CD4-positive, CD25-positive, alpha-beta regulatory T cell (primary cell): ENCODE data around the gene FAM117A. TPM values are rescaled to one million over a fixed set of nuclear protein-coding genes. Genes with fewer than 3 reads are reported as not detected.

Source experiments
- ATAC-seq, 2 donors: fragments of 150-1000 bp; cut with Tn5 transposase; one replicate each; pipeline ENCODE4 v1.10.0; 2021; ENCODE audit warnings: low read depth in 2 of 2, moderate number of reproducible peaks in 2 of 2, moderate library complexity in 1 of 2
- DNase-seq, 3 donors: peaks; one replicate each; pipeline versions ENCODE4 v3.0.0 to v3.0.0-alpha.2; 2012 to 2022; ENCODE audit warnings: mixed read lengths in 1 of 3
- H3K27ac ChIP-seq: one replicate; pipeline ENCODE4 v1.7.0; 2013; ENCODE audit warnings: mild to moderate bottlenecking, low read length; ENCODE audit not compliant: insufficient read depth, poor library complexity, severe bottlenecking
- H3K27me3 ChIP-seq: one replicate; pipeline ENCODE4 v1.7.0; 2013; ENCODE audit warnings: low read length; ENCODE audit not compliant: control insufficient read depth, insufficient read depth
- H3K36me3 ChIP-seq: one replicate; pipeline ENCODE4 v1.7.0; 2013; ENCODE audit warnings: mild to moderate bottlenecking, low read length, moderate library complexity; ENCODE audit not compliant: control insufficient read depth, insufficient read depth
- H3K4me1 ChIP-seq: 2 replicates; pipeline ENCODE4 v1.7.0; 2013; ENCODE audit warnings: mild to moderate bottlenecking, low read length; ENCODE audit not compliant: insufficient read depth, control insufficient read depth, poor library complexity, severe bottlenecking
- H3K4me3 ChIP-seq: one replicate; pipeline ENCODE4 v1.7.0; 2013; ENCODE audit warnings: low read depth, mild to moderate bottlenecking, low read length, moderate library complexity
- H3K9me3 ChIP-seq, 2 experiments: 1 replicate in 1 of 2; 2 replicates in 1 of 2; pipeline ENCODE4 v1.7.0; 2013; ENCODE audit warnings: low read length in 2 of 2, mild to moderate bottlenecking in 1 of 2, moderate library complexity in 1 of 2; ENCODE audit not compliant: control insufficient read depth in 2 of 2
- H3K27ac Mint-ChIP-seq, 3 donors: one replicate each; pipeline ENCODE4 v1.8.0; 2020 to 2022; ENCODE audit warnings: mild to moderate bottlenecking in 3 of 3, mixed read lengths in 3 of 3, moderate library complexity in 2 of 3
- H3K27me3 Mint-ChIP-seq: one replicate; pipeline ENCODE4 v1.8.0; 2022; ENCODE audit warnings: mild to moderate bottlenecking, mixed read lengths
- H3K36me3 Mint-ChIP-seq: one replicate; pipeline ENCODE4 v1.8.0; 2020; ENCODE audit warnings: mixed read lengths
- H3K4me1 Mint-ChIP-seq, 4 donors: one replicate each; pipeline ENCODE4 v1.8.0; 2020 to 2022; ENCODE audit warnings: mixed read lengths in 4 of 4, mild to moderate bottlenecking in 1 of 4
- H3K4me3 Mint-ChIP-seq, 4 donors: one replicate each; pipeline ENCODE4 v1.8.0; 2020 to 2022; ENCODE audit warnings: mild to moderate bottlenecking in 4 of 4, mixed read lengths in 4 of 4, moderate library complexity in 3 of 4
- H3K9me3 Mint-ChIP-seq, 7 donors: one replicate each; pipeline ENCODE4 v1.8.0; 2020 to 2022; ENCODE audit warnings: mixed read lengths in 7 of 7, mild to moderate bottlenecking in 3 of 7, moderate library complexity in 2 of 7
- polyA plus RNA-seq, 4 donors: library from polyadenylated mRNA; unstranded; fragments of 300-500 nt; fragmentation: Illumina TruSeq; gene quantifications; one replicate each; pipeline ENCODE4 v1.2.3, GENCODE V29; 2021
- total RNA-seq: library from RNA; stranded (reverse); gene quantifications from one replicate; pipeline ENCODE4 v1.2.3, GENCODE V29; 2022

Gene FAM117A
- total and polyA plus RNA-seq, 5 donors from 2014 or later, result 49.0 to 83.3 (median 67.0) TPM

GRCh38 chr17:49715216-49715615 lies 48.7 kb downstream of the FAM117A start:
- peaks cover 45% of the 10 kb centered on the region for H3K36me3 Mint-ChIP-seq
- Histone ChIP-seq H3K27ac (peak overlapping the region; percentile 70), H3K9me3 (no peaks in the 10 kb centered on the region), H3K4me3 (peak overlapping the region; percentile 13), H3K4me1 (peaks cover 31% of the 10 kb centered on the region), H3K27me3 (no peaks in the 10 kb centered on the region), H3K36me3 (peaks cover 94% of the 10 kb centered on the region)
- H3K4me3 Mint-ChIP-seq, result peak overlapping the region in 3 of 4 donors; percentile 31 to 70 (median 58)
- no peaks in the 10 kb centered on the region for H3K9me3 Mint-ChIP-seq
- no peaks in the 10 kb centered on the region for H3K27me3 Mint-ChIP-seq
- ATAC-seq (peak; percentile 56 to 57), DNase-seq (peak in 1 of 3 donors; percentile 38)
- H3K27ac Mint-ChIP-seq, result peak overlapping the region; percentile 92 to 99 (median 97)
- H3K4me1 Mint-ChIP-seq, result peaks cover 9 to 42% (median 25%) of the 10 kb centered on the region in 4 donors

DNA sequence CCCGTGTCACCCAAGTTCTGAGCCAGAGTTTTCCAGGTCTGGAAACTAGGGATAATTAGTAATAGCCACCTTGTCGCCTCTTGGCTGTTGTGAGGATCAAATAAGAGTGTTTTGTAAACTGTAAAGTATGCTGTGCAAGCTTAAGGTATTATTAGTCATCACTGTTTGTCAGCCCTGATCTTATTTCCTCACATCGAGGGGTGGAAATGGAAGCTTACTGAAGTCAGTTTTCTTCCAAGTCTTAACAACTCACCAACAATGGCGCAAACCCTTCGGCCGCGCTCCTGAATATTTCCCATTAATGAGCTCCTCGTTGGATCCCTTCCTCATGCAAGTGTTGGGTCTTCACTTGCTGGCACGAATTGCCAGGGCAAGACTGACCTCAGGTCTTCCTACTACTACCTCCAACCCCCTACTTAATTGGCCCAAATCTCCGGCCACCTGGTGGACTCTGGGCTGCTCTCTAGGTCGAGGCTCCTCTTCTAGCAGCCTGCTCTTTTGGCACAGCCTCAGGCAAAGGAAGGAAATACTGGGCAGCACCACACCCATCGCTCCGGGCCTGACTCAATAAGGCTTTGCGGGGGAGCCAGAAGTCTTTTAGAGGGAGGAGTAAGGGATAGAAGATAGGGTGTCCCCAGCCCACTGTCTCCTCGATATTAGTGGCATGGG lies 55.3 kb downstream of the FAM117A start:
- Mint-ChIP-seq H3K4me3 (peak overlapping the region; percentile 92 to 96 (median 95)), H3K9me3 (no peaks in the 10 kb centered on the region), H3K4me1 (peaks cover 0 to 48% (median 34%) of the 10 kb centered on the region in 4 donors), H3K27me3 (no peaks in the 10 kb centered on the region), H3K36me3 (peaks cover 15% of the 10 kb centered on the region), H3K27ac (peak overlapping the region; percentile 97 to 99 (median 97))
- Histone ChIP-seq H3K36me3 (peaks cover 63% of the 10 kb centered on the region), H3K4me1 (peaks cover 28% of the 10 kb centered on the region), H3K27me3 (no peaks in the 10 kb centered on the region), H3K4me3 (peak overlapping the region; percentile 73), H3K9me3 (no peaks in the 10 kb centered on the region), H3K27ac (peak overlapping the region; percentile 92)
- ATAC-seq (peak; percentile 16 to 29), DNase-seq (peak in 1 of 3 donors; percentile 20)

- peak; percentile 96 to 98 for ATAC-seq
- H3K27ac Mint-ChIP-seq, result peak within 1 kb of the TSS; percentile 97 to 99 (median 97)
- H3K36me3 Mint-ChIP-seq, result peaks cover 13% of the 10 kb centered on the region
- peaks cover 0 to 48% (median 34%) of the 10 kb centered on the region in 4 donors for H3K4me1 Mint-ChIP-seq
- H3K27me3 Mint-ChIP-seq, result no peaks in the 10 kb centered on the region
- H3K36me3 ChIP-seq, result peaks cover 63% of the 10 kb centered on the region
- H3K4me3 ChIP-seq, result peak within 1 kb of the TSS; percentile 88
- H3K4me3 Mint-ChIP-seq, result peak within 1 kb of the TSS; percentile 92 to 96 (median 95)
- H3K4me1 ChIP-seq, result peaks cover 28% of the 10 kb centered on the region
- H3K27me3 ChIP-seq, result no peaks in the 10 kb centered on the region
- H3K27ac ChIP-seq, result peak within 1 kb of the TSS; percentile 92
- no peaks in the 10 kb centered on the region for H3K9me3 ChIP-seq
- H3K9me3 Mint-ChIP-seq, result no peaks in the 10 kb centered on the region
- peak; percentile 97 to 99 (median 97) for DNase-seq
Observed at GRCh38 chr17:49707608-49708514, 56.1 kb downstream of the FAM117A start, which contains the start of gene SLC35B1. SLC35B1 (minus strand) TSS chr17:49707964; CDS start chr17:49707833, 131 bp downstream.

- Mint-ChIP-seq H3K27me3 (no peaks in the 10 kb centered on the region), H3K27ac (peak overlapping the region; percentile 84 to 99 (median 97)), H3K36me3 (peaks cover 13% of the 10 kb centered on the region), H3K9me3 (no peaks in the 10 kb centered on the region), H3K4me3 (peak overlapping the region; percentile 92 to 96 (median 95)), H3K4me1 (peaks cover 0 to 48% (median 34%) of the 10 kb centered on the region in 4 donors)
- H3K4me1 ChIP-seq, result peaks cover 28% of the 10 kb centered on the region
- ATAC-seq (no peak), DNase-seq (peak in 2 of 3 donors; percentile 31 to 56)
- H3K4me3 ChIP-seq, result peak overlapping the region; percentile 88
- peak overlapping the region; percentile 92 for H3K27ac ChIP-seq
- H3K9me3 ChIP-seq, result no peaks in the 10 kb centered on the region
- H3K36me3 ChIP-seq, result peaks cover 63% of the 10 kb centered on the region
- no peaks in the 10 kb centered on the region for H3K27me3 ChIP-seq
Observed at GRCh38 chr17:49707246-49707607, 56.7 kb downstream of the FAM117A start.

GRCh38 chr17:49705254-49705653 lies 58.7 kb downstream of the FAM117A start:
- H3K36me3 Mint-ChIP-seq, result peaks cover 23% of the 10 kb centered on the region
- peaks cover 28% of the 10 kb centered on the region for H3K4me1 ChIP-seq
- H3K27ac Mint-ChIP-seq, result peak overlapping the region; percentile 80 to 91 (median 84)
- H3K36me3 ChIP-seq, result peaks cover 63% of the 10 kb centered on the region
- no peak for DNase-seq
- peak overlapping the region; percentile 60 to 94 (median 76) for H3K4me3 Mint-ChIP-seq
- H3K9me3 Mint-ChIP-seq, result no peaks in the 10 kb centered on the region
- ATAC-seq, result no peak
- peaks cover 0 to 48% (median 34%) of the 10 kb centered on the region in 4 donors for H3K4me1 Mint-ChIP-seq
- no peaks in the 10 kb centered on the region for H3K9me3 ChIP-seq
- no peak overlapping the region for H3K27ac ChIP-seq
- H3K4me3 ChIP-seq, result no peak overlapping the region
- H3K27me3 ChIP-seq, result no peaks in the 10 kb centered on the region
- H3K27me3 Mint-ChIP-seq, result no peaks in the 10 kb centered on the region

DNA sequence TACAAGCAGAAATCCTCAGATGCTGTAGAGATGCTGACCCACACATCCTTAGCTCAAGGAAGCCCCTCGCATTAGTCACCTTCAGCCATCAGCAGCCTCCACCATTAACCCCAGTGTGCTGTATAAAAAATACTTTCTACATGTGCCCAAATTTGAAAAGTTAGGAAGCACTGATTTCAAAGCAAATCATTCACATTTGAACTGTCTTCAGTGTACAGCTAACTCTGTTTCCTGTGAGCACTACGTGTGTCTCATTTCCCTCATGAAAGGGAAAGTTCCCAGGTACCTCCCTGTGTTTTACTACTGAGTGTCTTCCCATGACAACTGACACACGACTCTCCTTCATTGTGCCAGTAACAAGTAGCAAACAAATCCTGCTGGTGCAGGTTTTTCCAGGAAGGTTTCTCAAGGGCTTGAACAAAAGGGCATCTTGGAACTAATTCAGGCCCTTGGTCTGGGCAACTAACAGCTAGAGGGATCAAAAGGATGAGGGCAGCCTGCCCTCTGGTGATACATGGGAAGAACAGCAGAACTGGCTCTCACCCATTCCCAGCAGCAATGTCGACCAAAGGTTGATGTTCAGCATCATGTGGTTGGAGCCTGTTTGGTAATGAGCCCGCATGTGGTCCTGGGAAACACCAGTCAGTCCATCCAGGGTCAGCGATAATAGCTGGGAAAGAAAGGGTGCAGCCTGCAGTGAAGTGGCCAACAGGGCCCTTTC lies 60.2 kb downstream of the FAM117A start:
- no peak overlapping the region for H3K4me3 Mint-ChIP-seq
- Histone ChIP-seq H3K4me3 (no peak overlapping the region), H3K36me3 (peaks cover 64% of the 10 kb centered on the region), H3K27ac (no peak overlapping the region), H3K27me3 (no peaks in the 10 kb centered on the region), H3K9me3 (no peaks in the 10 kb centered on the region), H3K4me1 (peaks cover 19% of the 10 kb centered on the region)
- DNase-seq (peak in 1 of 3 donors; percentile 41), ATAC-seq (no peak)
- no peaks in the 10 kb centered on the region for H3K27me3 Mint-ChIP-seq
- H3K4me1 Mint-ChIP-seq, result peaks cover 0 to 36% (median 33%) of the 10 kb centered on the region in 4 donors
- H3K9me3 Mint-ChIP-seq, result no peaks in the 10 kb centered on the region
- H3K36me3 Mint-ChIP-seq, result peaks cover 27% of the 10 kb centered on the region
- no peak overlapping the region for H3K27ac Mint-ChIP-seq

DNA sequence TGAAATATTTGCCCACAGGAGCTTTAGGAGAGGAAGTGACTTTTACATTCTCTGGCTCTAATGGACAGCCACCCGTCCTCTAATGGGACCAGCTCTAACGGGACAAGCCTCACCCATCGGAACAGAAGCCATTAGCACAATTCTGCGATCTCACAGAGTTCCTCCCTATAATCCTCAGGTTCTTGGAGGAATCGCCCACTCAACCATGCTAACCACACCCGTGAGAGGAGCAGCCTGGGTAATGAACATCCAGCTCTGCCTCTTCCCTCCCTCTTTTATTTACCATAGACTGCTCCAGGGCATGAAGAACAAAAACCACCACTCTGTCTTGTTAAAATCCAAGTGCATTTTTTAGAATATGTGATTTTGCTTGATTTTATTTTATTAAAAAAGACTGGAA lies 63.0 kb downstream of the FAM117A start:
- H3K4me1 Mint-ChIP-seq, result peaks cover 0 to 21% (median 20%) of the 10 kb centered on the region in 4 donors
- peaks cover under 1% of the 10 kb centered on the region for H3K4me1 ChIP-seq
- no peak overlapping the region for H3K27ac ChIP-seq
- H3K4me3 Mint-ChIP-seq, result peak overlapping the region in 1 of 4 donors; percentile 61
- DNase-seq, result no peak
- H3K36me3 ChIP-seq, result peaks cover 64% of the 10 kb centered on the region
- no peaks in the 10 kb centered on the region for H3K27me3 ChIP-seq
- H3K9me3 Mint-ChIP-seq, result no peaks in the 10 kb centered on the region
- no peak for ATAC-seq
- H3K27me3 Mint-ChIP-seq, result no peaks in the 10 kb centered on the region
- no peak overlapping the region for H3K27ac Mint-ChIP-seq
- H3K4me3 ChIP-seq, result no peak overlapping the region
- H3K36me3 Mint-ChIP-seq, result peaks cover 27% of the 10 kb centered on the region
- no peaks in the 10 kb centered on the region for H3K9me3 ChIP-seq
